Fibroblast of the conjunctiva (primary cell): ENCODE results near the gene MRPS10.
A peak's percentile ranks its signal among the peaks of the same experiment; 100 is the strongest.
"Not testable (repeated sequence)": the region's sequence is repeated elsewhere in the genome, so short reads cannot be mapped to it uniquely, and the experiment has no call there.

ENCODE experiments used
- DNase-seq: peaks from one replicate; pipeline ENCODE4 v3.0.0-alpha.2; 2010; ENCODE audit warnings: low read depth

MRPS10 gene

GRCh38 chr6:42177514-42178364 is 39.9 kb downstream of the MRPS10 start:
- DNase-seq = no peak

- DNase-seq = no peak
Measured at GRCh38 chr6:42176981-42177380, 40.7 kb downstream of the MRPS10 start.

- no peak for DNase-seq
Measured at GRCh38 chr6:42175860-42176259, 41.8 kb downstream of the MRPS10 start.

GRCh38 chr6:42173101-42173500 is 44.6 kb downstream of the MRPS10 start, which contains the start of gene GUCA1A:
TSS of gene GUCA1A (plus strand) at chr6:42173364. CDS start at chr6:42173614, 250 bp downstream.
- DNase-seq = no peak

GRCh38 chr6:42171813-42172581 is 45.7 kb downstream of the MRPS10 start:
- no peak for DNase-seq

GRCh38 chr6:42169780-42170179 is 47.9 kb downstream of the MRPS10 start:
- not testable (repeated sequence) for DNase-seq

- no peak for DNase-seq
Measured at GRCh38 chr6:42168650-42169049, 49.0 kb downstream of the MRPS10 start.

GRCh38 chr6:42166444-42167141 is 51.1 kb downstream of the MRPS10 start:
- peak; percentile 67 for DNase-seq

- no peak for DNase-seq
Measured at GRCh38 chr6:42165016-42165415, 52.6 kb downstream of the MRPS10 start.

GRCh38 chr6:42163981-42164380 is 53.7 kb downstream of the MRPS10 start:
- DNase-seq = no peak

- DNase-seq = no peak
Measured at GRCh38 chr6:42162812-42163211, 54.8 kb downstream of the MRPS10 start.

GRCh38 chr6:42162384-42162783 is 55.3 kb downstream of the MRPS10 start:
- no peak for DNase-seq

GRCh38 chr6:42159431-42160024 is 58.1 kb downstream of the MRPS10 start:
- DNase-seq = no peak

GRCh38 chr6:42158631-42159030 is 59.0 kb downstream of the MRPS10 start:
- no peak for DNase-seq

GRCh38 chr6:42158011-42158410 is 59.6 kb downstream of the MRPS10 start:
- peak; percentile 30 for DNase-seq
